AG04450 (cell line): Measurements from ENCODE around the gene NUP160. TPM values are rescaled to one million over a fixed set of nuclear protein-coding genes. Genes with fewer than 3 reads are reported as not detected.
"Not testable (repeated sequence)": the region's sequence is repeated elsewhere in the genome, so short reads cannot be mapped to it uniquely, and the experiment has no call there.

Source experiments
- CTCF ChIA-PET: fragments of 300-600, 350-600 bp; formaldehyde crosslinking; extraction: SDS; loops from one replicate; lab custom pipeline; 2022; ENCODE audit warnings: antibody characterized with exemption, inconsistent platforms; lab: Charles Lee
- POLR2A ChIA-PET: fragments of 350-600 bp; formaldehyde crosslinking; extraction: SDS; loops from one replicate; lab custom pipeline; 2021; ENCODE audit warnings: antibody characterized with exemption, inconsistent platforms; lab: Yijun Ruan, JAX
- DNase-seq: peaks from one replicate; pipeline ENCODE4 v3.0.0-alpha.2; 2011; ENCODE audit warnings: low read depth, low spot score
- H3K27ac ChIP-seq: one replicate; pipeline ENCODE4 v1.5.1; 2012; ENCODE audit warnings: low read depth, low read length, control low read depth
- H3K27me3 ChIP-seq: one replicate; pipeline ENCODE4 v1.6.0; 2012; ENCODE audit warnings: low read length; ENCODE audit not compliant: control insufficient read depth, insufficient read depth
- H3K4me3 ChIP-seq: 2 replicates; pipeline ENCODE4 v1.5.1; 2011; ENCODE audit warnings: mild to moderate bottlenecking, low read depth, low read length, control low read depth
- H3K9me3 ChIP-seq: 2 replicates; pipeline ENCODE4 v1.5.1; 2012; ENCODE audit warnings: low read length; ENCODE audit not compliant: control insufficient read depth, insufficient read depth
- polyA plus RNA-seq: library from polyadenylated mRNA; depleted of rRNA; stranded (reverse); fragments of >200 nt; gene quantifications from 2 replicates; pipeline ENCODE4 v1.2.3, GENCODE V29; 2011
- TF ChIP-seq, protein P1 (sequence below): IDR thresholded peaks from 2 replicates; pipeline ENCODE4 v1.5.1; 2011; ENCODE audit warnings: low read depth, low read length, control low read depth, inconsistent platforms

The NUP160 gene
- polyA plus RNA-seq, 1 experiment = 31.3 TPM

DNA sequence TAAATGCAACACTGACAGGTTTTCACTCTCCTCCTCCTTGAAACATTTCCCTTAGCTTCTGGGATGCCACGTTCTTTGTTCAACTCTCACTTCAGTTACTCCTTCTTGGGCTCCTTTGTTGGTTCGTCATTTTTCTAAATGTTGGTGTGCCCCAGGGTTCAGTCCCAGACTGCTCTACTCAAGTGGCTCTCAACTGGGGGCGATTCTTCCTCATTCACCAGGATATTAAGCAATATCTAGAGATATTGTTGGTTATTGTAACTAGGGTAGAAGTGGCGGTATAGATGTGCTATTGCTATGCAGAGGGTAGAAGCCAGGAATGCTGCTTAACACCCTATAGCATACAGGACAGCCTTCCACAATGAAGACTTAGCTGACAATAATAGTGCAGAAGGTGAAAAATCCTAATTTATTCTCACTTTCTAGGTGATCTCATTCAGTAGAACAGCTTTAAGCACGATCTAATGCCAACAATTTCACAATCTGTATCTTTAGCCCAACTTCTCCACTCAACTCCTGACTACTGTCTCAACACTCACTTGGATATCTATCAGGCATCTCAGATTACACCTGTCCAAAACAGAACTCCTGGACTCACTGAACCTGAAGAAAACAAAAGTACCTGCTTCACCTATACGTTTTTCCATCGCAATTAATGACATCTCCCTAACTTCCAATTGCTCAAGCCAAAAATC lies 4.6 kb downstream of the NUP160 start:
- CTCF ChIA-PET = interaction anchor here (1.5 kb wide), 1 partner anchor 9 kb away, joined by 3 read pairs; no protein-coding TSS in a partner anchor
- POLR2A ChIA-PET = no interaction called here
- no peak for DNase-seq
- Histone ChIP-seq H3K4me3 (no peak overlapping the region), H3K27ac (no peak overlapping the region), H3K9me3 (no peaks in the 10 kb centered on the region), H3K27me3 (no peaks in the 10 kb centered on the region)
- TF ChIP-seq, protein P1, sequence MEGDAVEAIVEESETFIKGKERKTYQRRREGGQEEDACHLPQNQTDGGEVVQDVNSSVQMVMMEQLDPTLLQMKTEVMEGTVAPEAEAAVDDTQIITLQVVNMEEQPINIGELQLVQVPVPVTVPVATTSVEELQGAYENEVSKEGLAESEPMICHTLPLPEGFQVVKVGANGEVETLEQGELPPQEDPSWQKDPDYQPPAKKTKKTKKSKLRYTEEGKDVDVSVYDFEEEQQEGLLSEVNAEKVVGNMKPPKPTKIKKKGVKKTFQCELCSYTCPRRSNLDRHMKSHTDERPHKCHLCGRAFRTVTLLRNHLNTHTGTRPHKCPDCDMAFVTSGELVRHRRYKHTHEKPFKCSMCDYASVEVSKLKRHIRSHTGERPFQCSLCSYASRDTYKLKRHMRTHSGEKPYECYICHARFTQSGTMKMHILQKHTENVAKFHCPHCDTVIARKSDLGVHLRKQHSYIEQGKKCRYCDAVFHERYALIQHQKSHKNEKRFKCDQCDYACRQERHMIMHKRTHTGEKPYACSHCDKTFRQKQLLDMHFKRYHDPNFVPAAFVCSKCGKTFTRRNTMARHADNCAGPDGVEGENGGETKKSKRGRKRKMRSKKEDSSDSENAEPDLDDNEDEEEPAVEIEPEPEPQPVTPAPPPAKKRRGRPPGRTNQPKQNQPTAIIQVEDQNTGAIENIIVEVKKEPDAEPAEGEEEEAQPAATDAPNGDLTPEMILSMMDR = no peak

DNA sequence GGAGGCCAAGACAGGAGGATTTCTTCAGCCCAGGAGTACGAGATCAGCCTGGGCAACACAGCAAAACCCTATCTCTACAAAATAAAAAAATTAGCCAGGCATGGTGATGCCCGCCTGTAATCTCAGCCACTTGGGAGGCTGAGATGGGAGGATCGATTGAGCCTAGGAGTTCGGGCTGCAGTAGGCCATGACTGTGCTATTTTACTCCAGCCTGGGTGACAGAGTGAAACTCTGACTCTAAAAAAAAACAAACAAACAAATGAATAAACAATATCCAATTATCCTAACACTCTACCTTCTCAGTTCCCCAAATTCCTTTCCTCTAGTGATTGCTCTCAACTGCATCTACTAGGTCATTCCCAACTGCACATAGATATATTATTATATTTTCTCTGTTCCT lies 5.4 kb downstream of the NUP160 start:
- Histone ChIP-seq H3K4me3 (no peak overlapping the region), H3K27ac (no peak overlapping the region), H3K9me3 (no peaks in the 10 kb centered on the region), H3K27me3 (no peaks in the 10 kb centered on the region)
- TF ChIP-seq, protein P1 = no peak
- CTCF ChIA-PET = interaction anchor here (2.1 kb wide), 1 partner anchor 10 kb away, joined by 9 read pairs; no protein-coding TSS in a partner anchor
- POLR2A ChIA-PET = no interaction called here
- DNase-seq = no peak

DNA sequence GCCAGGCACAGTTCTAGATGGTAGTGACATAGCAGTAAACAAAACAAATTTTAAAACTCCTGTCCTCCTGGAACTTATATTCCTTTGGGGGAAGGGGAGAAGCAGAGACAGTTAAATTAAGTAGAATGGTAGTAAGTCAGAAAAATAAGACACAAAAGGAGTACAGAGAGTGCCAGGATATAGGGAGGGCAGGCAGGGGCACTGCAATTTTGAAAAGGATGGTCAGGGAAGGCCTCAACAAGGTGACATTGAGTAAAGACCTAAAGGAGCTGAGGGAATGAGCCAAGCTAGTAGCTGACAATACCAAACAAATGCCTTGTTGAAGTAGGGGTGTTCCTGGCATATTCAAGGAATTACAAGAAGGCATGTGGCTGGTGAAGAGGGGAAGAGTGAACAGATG lies 10.2 kb downstream of the NUP160 start:
- CTCF ChIA-PET = no interaction called here
- POLR2A ChIA-PET = no interaction called here
- TF ChIP-seq, protein P1 = no peak

DNA sequence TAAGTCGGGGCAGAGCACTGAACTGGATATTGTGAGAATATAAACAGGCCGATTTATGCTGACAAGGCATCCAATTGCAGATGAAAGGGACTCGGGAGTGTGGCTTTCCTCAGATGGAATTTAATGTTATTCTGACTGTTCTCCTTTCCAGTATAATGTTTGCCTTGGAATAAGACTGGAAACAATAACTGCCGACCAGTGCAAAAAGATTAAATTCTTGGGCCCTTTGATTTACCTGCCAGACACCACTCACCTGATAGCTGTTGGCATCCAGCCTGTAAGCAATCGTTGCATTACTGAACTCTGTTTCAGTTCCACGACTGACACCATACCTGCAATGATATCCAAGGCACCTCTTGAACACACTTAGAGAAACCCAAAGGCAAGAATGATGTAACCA lies 10.9 kb downstream of the NUP160 start:
- no peaks in the 10 kb centered on the region for H3K27me3 ChIP-seq
- no peak overlapping the region for H3K4me3 ChIP-seq
- ChIA-PET POLR2A (no interaction called here), CTCF (no interaction called here)
- H3K9me3 ChIP-seq = no peaks in the 10 kb centered on the region
- no peak overlapping the region for H3K27ac ChIP-seq
- TF ChIP-seq, protein P1 = no peak
- DNase-seq = no peak

More for the DNA sequence above, 10.2 kb downstream of the NUP160 start:
- Histone ChIP-seq H3K27ac (no peak overlapping the region), H3K9me3 (no peaks in the 10 kb centered on the region), H3K27me3 (no peaks in the 10 kb centered on the region), H3K4me3 (no peak overlapping the region)
- no peak for DNase-seq

DNA sequence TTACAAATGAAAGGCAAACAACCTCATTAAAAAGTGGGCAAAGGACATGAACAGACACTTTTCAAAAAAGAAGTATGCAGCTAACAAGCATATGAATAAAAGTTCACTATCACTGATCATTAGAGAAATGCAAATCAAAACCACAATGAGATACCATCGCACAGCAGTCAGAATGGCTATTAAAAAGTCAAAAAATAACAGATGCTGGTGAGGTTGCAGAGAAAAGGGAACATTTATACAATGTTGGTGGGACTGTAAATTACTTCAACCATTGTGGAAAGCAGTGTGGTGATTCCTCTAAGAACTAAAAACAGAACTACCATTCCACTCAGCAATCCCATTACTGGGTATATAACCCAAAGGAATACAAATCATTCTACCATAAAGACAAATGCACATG lies 18.1 kb downstream of the NUP160 start:
- H3K4me3 ChIP-seq, H3K27ac ChIP-seq, CTCF ChIA-PET, H3K9me3 ChIP-seq, DNase-seq, H3K27me3 ChIP-seq, POLR2A ChIA-PET: not testable (repeated sequence)
